Mesothelial cell of epicardium (in vitro differentiated cells): ENCODE data around the gene CD8A. TPM values are rescaled to one million over a fixed set of nuclear protein-coding genes. Genes with fewer than 3 reads are reported as not detected.

ENCODE experiments used
- DNase-seq, 2 experiments: peaks; one replicate each; pipeline ENCODE4 v3.0.0; 2021; ENCODE audit warnings: low spot score in 2 of 2; ENCODE audit not compliant: unreplicated experiment in 2 of 2
- H3K27ac Mint-ChIP-seq: 2 replicates; pipeline ENCODE4 v1.8.0; 2021; ENCODE audit warnings: mixed read lengths
- H3K27me3 Mint-ChIP-seq: 2 replicates; pipeline ENCODE4 v1.8.0; 2021; ENCODE audit warnings: low read depth, mixed read lengths
- H3K36me3 Mint-ChIP-seq: 2 replicates; pipeline ENCODE4 v1.8.0; 2021; ENCODE audit warnings: mixed read lengths
- H3K4me1 Mint-ChIP-seq: 2 replicates; pipeline ENCODE4 v1.8.0; 2021; ENCODE audit warnings: mixed read lengths
- H3K4me3 Mint-ChIP-seq: 2 replicates; pipeline ENCODE4 v1.8.0; 2021; ENCODE audit warnings: mild to moderate bottlenecking, moderate library complexity, mixed read lengths
- H3K9me3 Mint-ChIP-seq: 2 replicates; pipeline ENCODE4 v1.8.0; 2021; ENCODE audit warnings: mixed read lengths
- CTCF ChIP-seq: fragments of 200-600 bp; sonication (generic); IDR thresholded peaks from one replicate; pipeline ENCODE4 v1.5.0; 2021; ENCODE audit warnings: antibody characterized with exemption; ENCODE audit not compliant: unreplicated experiment
- total RNA-seq: library from RNA; stranded (reverse); gene quantifications from 3 replicates; pipeline ENCODE4 v1.2.1, GENCODE V29; 2021

CD8A gene
- total RNA-seq, 1 donor from 2014 or later = 0.38 TPM

- H3K36me3 Mint-ChIP-seq = peaks cover 3% of the 10 kb centered on the region
- no peaks in the 10 kb centered on the region for H3K9me3 Mint-ChIP-seq
- H3K4me1 Mint-ChIP-seq = no peaks in the 10 kb centered on the region
- H3K27ac Mint-ChIP-seq = no peak overlapping the region
- H3K4me3 Mint-ChIP-seq = no peak overlapping the region
- no peak for TF ChIP-seq CTCF
- no peak for DNase-seq
- peaks cover 21% of the 10 kb centered on the region for H3K27me3 Mint-ChIP-seq
Observed at GRCh38 chr2:86779971-86780370, 10.7 kb downstream of the CD8A start.

GRCh38 chr2:86778957-86779356, 11.8 kb downstream of the CD8A start:
- no peak for DNase-seq
- H3K36me3 Mint-ChIP-seq = peaks cover 9% of the 10 kb centered on the region
- H3K27ac Mint-ChIP-seq = no peak overlapping the region
- H3K27me3 Mint-ChIP-seq = peaks cover 12% of the 10 kb centered on the region
- no peak for TF ChIP-seq CTCF
- H3K9me3 Mint-ChIP-seq = no peaks in the 10 kb centered on the region
- H3K4me3 Mint-ChIP-seq = no peak overlapping the region
- H3K4me1 Mint-ChIP-seq = no peaks in the 10 kb centered on the region

- Mint-ChIP-seq H3K27ac (no peak overlapping the region), H3K27me3 (peaks cover under 1% of the 10 kb centered on the region), H3K4me3 (no peak overlapping the region), H3K4me1 (no peaks in the 10 kb centered on the region), H3K36me3 (peaks cover 19% of the 10 kb centered on the region), H3K9me3 (no peaks in the 10 kb centered on the region)
- no peak for DNase-seq
- no peak for TF ChIP-seq CTCF
Observed at GRCh38 chr2:86776532-86776931, 14.2 kb downstream of the CD8A start.

GRCh38 chr2:86775338-86775737, 15.4 kb downstream of the CD8A start:
- TF ChIP-seq CTCF = no peak
- Mint-ChIP-seq H3K9me3 (no peaks in the 10 kb centered on the region), H3K4me1 (no peaks in the 10 kb centered on the region), H3K36me3 (peaks cover 30% of the 10 kb centered on the region), H3K27ac (no peak overlapping the region), H3K27me3 (no peaks in the 10 kb centered on the region), H3K4me3 (no peak overlapping the region)
- no peak for DNase-seq

- no peaks in the 10 kb centered on the region for H3K27me3 Mint-ChIP-seq
Observed at GRCh38 chr2:86774862-86775261, 15.9 kb downstream of the CD8A start.

More at GRCh38 chr2:86774862-86775261, 15.9 kb downstream of the CD8A start:
- H3K36me3 Mint-ChIP-seq = peaks cover 30% of the 10 kb centered on the region
- no peak overlapping the region for H3K27ac Mint-ChIP-seq
- TF ChIP-seq CTCF = no peak
- H3K4me1 Mint-ChIP-seq = no peaks in the 10 kb centered on the region
- no peak for DNase-seq
- no peaks in the 10 kb centered on the region for H3K9me3 Mint-ChIP-seq
- H3K4me3 Mint-ChIP-seq = no peak overlapping the region
